GM10266 (cell line): ENCODE data around the gene SAC3D1.

Experiments
- DNase-seq: peaks from one replicate; pipeline ENCODE4 v3.0.0; 2012; ENCODE audit errors: extremely low spot score
- CTCF ChIP-seq: IDR thresholded peaks from 2 replicates; pipeline ENCODE4 v1.5.1; 2012; ENCODE audit warnings: mild to moderate bottlenecking, low read depth; ENCODE audit not compliant: control insufficient read depth, insufficient read depth; ENCODE audit errors: missing control alignments

Gene SAC3D1

GRCh38 chr11:65083134-65083833 lies 42.3 kb downstream of the SAC3D1 start:
- no peak for DNase-seq
- no peak for TF ChIP-seq CTCF

GRCh38 chr11:65083834-65084597 lies 43.0 kb downstream of the SAC3D1 start, which contains the start of the genes CDCA5 and ZFPL1:
CDCA5 (minus strand) TSS chr11:65084040; CDS start chr11:65083978, 62 bp downstream.
ZFPL1 (plus strand) TSS chr11:65084222; CDS start chr11:65084699, 477 bp downstream.
- TF ChIP-seq CTCF, result no peak
- DNase-seq, result peak; percentile 98

GRCh38 chr11:65084598-65085375 lies 43.8 kb downstream of the SAC3D1 start:
- TF ChIP-seq CTCF, result no peak
- DNase-seq, result no peak

- TF ChIP-seq CTCF, result no peak
- no peak for DNase-seq
Measured at GRCh38 chr11:65085446-65085845, 44.4 kb downstream of the SAC3D1 start.

GRCh38 chr11:65086809-65087208 lies 45.8 kb downstream of the SAC3D1 start:
- no peak for TF ChIP-seq CTCF
- no peak for DNase-seq

- no peak for DNase-seq
- no peak for TF ChIP-seq CTCF
Measured at GRCh38 chr11:65087216-65087615, 46.2 kb downstream of the SAC3D1 start.
